Colonic mucosa (tissue), 4 donors: Measurements from ENCODE around the gene IFI27L2. TPM values are rescaled to one million over a fixed set of nuclear protein-coding genes. Genes with fewer than 3 reads are reported as not detected.

Experiments
- DNase-seq: peaks from one replicate; pipeline ENCODE4 v3.0.0-alpha.2; 2020
- H3K27ac ChIP-seq: fragments of 200-600 bp; one replicate; pipeline ENCODE4 v1.8.0; 2021
- H3K27me3 ChIP-seq: fragments of 200-600 bp; one replicate; pipeline ENCODE4 v1.8.0; 2021
- H3K36me3 ChIP-seq: fragments of 200-600 bp; one replicate; pipeline ENCODE4 v1.8.0; 2021
- H3K4me1 ChIP-seq: fragments of 200-600 bp; one replicate; pipeline ENCODE4 v1.8.0; 2021; ENCODE audit warnings: mild to moderate bottlenecking
- H3K4me3 ChIP-seq: fragments of 200-600 bp; one replicate; pipeline ENCODE4 v1.8.0; 2021
- H3K9ac ChIP-seq, 2 donors: one replicate each; pipeline ENCODE4 v1.7.0; 2013; ENCODE audit warnings: control low read depth in 2 of 2, low read depth in 2 of 2, low read length in 2 of 2
- H3K9me3 ChIP-seq: fragments of 200-600 bp; one replicate; pipeline ENCODE4 v1.8.0; 2021
- intact Hi-C: fragments of 100-400 bp; cut with DNase I; formaldehyde crosslinking; loops from one replicate; pipeline ENCODE4 v1.14.1; 2022
- total RNA-seq, 2 donors: library from RNA; stranded (reverse); fragmentation: NEBNext Ultra II Directional in 1 of 2; extraction: Animal tissue kit (Norgen Biotek cat#: 25700) in 1 of 2; gene quantifications; one replicate each; pipeline ENCODE4 v1.2.1, GENCODE V29; 2021
- TF ChIP-seq, protein P1 (sequence below): fragments of 200-600 bp; IDR thresholded peaks from one replicate; pipeline ENCODE4 v1.8.0; 2022; ENCODE audit warnings: antibody characterized with exemption, mild to moderate bottlenecking
- donor health status: healthy.
- donor health status: DM: no; HTN: no; CAD: no.
- donor health status: DM: no; HTN: no; CAD: no.

IFI27L2 gene
- total RNA-seq, 2 donors from 2014 or later = 27.6 to 51.4 TPM

DNA sequence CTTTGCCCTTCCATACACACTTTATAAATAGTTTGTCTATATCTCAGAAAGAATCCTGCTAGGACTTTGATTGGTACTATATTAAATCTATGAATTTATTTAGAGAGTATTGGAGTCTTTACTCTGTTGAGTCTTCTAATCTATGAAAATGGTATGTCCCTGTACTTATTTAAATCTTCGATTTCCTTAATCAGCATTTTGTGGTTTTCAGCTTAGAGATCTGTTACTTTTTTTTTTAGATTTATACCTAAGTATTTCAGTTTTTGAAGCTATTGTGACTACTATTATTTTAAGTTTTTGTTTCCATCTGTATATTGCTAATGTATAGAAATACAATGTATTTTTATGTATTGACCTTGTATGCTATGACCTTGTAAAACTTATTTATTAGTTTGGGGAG, 13.4 kb upstream of the IFI27L2 start:
- TF ChIP-seq, protein P1, sequence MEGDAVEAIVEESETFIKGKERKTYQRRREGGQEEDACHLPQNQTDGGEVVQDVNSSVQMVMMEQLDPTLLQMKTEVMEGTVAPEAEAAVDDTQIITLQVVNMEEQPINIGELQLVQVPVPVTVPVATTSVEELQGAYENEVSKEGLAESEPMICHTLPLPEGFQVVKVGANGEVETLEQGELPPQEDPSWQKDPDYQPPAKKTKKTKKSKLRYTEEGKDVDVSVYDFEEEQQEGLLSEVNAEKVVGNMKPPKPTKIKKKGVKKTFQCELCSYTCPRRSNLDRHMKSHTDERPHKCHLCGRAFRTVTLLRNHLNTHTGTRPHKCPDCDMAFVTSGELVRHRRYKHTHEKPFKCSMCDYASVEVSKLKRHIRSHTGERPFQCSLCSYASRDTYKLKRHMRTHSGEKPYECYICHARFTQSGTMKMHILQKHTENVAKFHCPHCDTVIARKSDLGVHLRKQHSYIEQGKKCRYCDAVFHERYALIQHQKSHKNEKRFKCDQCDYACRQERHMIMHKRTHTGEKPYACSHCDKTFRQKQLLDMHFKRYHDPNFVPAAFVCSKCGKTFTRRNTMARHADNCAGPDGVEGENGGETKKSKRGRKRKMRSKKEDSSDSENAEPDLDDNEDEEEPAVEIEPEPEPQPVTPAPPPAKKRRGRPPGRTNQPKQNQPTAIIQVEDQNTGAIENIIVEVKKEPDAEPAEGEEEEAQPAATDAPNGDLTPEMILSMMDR = no peak
- intact Hi-C loops = no loop called here
- no peak for DNase-seq

DNA sequence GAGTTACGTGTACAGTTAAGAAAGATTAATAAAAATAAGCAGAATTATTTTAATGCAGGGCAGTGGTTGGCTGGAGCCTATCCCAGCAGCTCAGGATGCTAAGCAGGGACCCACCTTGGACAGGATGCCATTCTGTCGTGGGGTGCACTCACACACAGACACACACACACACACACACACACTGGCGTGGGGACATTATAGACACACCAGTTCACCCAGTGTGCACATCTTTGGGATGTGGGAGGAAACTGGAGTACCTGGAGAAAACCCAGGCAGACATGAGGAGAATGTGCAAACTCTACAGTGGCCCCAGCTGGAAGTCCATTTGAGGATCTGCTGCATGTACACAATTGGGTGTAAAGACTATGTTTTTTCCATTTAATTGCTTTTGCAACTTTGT, 12.8 kb upstream of the IFI27L2 start:
- H3K9me3 ChIP-seq = no peaks in the 10 kb centered on the region
- H3K36me3 ChIP-seq = no peaks in the 10 kb centered on the region
- TF ChIP-seq, protein P1 = no peak
- DNase-seq = no peak
- intact Hi-C loops = no loop called here
- no peaks in the 10 kb centered on the region for H3K4me1 ChIP-seq
- no peak overlapping the region for H3K4me3 ChIP-seq
- H3K27ac ChIP-seq = no peak overlapping the region
- H3K9ac ChIP-seq = no peak overlapping the region
- H3K27me3 ChIP-seq = no peaks in the 10 kb centered on the region

More for the DNA sequence above, 13.4 kb upstream of the IFI27L2 start:
- Histone ChIP-seq H3K9me3 (no peaks in the 10 kb centered on the region), H3K36me3 (no peaks in the 10 kb centered on the region), H3K4me3 (no peak overlapping the region), H3K27ac (no peak overlapping the region), H3K9ac (no peak overlapping the region), H3K4me1 (no peaks in the 10 kb centered on the region), H3K27me3 (no peaks in the 10 kb centered on the region)

DNA sequence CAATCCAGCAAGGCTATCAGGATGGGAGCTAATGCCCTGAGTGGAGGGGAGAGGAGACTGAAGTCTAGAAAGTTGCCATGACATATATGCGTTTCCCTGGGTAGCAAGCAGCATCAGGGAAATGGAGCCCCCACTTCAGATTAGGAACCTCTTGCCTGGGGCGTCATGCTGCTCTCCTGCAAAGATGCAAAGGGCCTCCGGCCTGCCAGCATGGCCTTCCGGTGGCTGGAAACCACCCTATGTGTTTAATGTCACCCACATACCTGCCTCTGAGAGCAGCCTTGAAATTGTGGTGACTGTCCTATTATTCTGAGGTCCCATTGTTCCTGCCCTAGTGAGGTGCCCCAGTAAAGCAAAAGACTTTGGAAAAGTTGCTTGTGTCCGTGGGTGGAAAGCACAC, 10.0 kb upstream of the IFI27L2 start:
- H3K27ac ChIP-seq = no peak overlapping the region
- no peak for DNase-seq
- no peaks in the 10 kb centered on the region for H3K9me3 ChIP-seq
- no peaks in the 10 kb centered on the region for H3K27me3 ChIP-seq
- no peak overlapping the region for H3K4me3 ChIP-seq
- no peaks in the 10 kb centered on the region for H3K36me3 ChIP-seq
- H3K4me1 ChIP-seq = no peaks in the 10 kb centered on the region
- intact Hi-C loops = loop anchor here (2.0 to 5.0 kb wide), 2 partner anchors 38 to 103 kb away; no protein-coding TSS in a partner anchor
- TF ChIP-seq, protein P1 = no peak
- H3K9ac ChIP-seq = no peak overlapping the region

DNA sequence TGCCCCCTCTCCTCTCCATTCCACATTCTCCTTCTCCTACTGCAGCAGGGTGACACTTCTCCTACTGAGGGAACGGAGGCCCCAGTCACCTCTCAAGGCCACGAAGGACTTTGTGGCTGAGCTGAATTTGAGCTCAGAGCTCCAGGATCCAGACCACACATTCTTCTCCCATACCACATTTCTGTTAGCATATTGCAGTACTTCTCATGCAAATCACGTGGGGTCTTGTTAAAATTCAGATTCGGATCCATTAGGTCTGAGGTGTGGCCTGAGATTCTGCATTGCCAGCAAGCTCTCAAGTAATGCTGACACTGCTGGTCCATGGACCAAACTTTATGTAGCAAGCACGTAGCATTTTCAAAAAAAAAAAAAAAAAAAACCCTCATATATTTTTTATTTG, 9.6 kb upstream of the IFI27L2 start:
- H3K27ac ChIP-seq = no peak overlapping the region
- no peak overlapping the region for H3K9ac ChIP-seq
- H3K4me3 ChIP-seq = no peak overlapping the region
- DNase-seq = no peak
- intact Hi-C loops = loop anchor here (2.0 to 5.0 kb wide), 2 partner anchors 38 to 102 kb away; no protein-coding TSS in a partner anchor
- H3K9me3 ChIP-seq = no peaks in the 10 kb centered on the region
- TF ChIP-seq, protein P1 = no peak
- no peaks in the 10 kb centered on the region for H3K4me1 ChIP-seq
- no peaks in the 10 kb centered on the region for H3K27me3 ChIP-seq
- H3K36me3 ChIP-seq = no peaks in the 10 kb centered on the region

DNA sequence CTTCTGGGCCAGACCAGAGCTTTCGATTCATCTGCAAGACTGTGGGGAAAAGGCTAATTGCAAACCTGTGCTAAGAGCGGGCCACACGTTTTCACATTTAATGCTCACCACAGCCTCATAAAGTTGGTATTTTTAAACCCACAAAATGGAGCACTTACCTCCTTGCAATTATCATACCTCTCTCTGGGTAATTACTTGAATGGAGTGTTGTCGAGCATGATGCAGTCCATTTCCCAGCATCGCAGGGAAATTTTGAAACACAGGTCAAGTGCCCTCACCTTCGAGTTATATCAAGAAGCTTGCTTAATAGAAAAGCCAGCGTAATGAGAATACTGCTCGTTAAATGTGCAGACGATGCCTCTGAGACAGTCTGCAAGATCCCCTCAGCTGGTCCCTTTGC, 8.8 kb upstream of the IFI27L2 start:
- TF ChIP-seq, protein P1 = no peak
- no peaks in the 10 kb centered on the region for H3K4me1 ChIP-seq
- no peak overlapping the region for H3K27ac ChIP-seq
- no peaks in the 10 kb centered on the region for H3K27me3 ChIP-seq
- H3K4me3 ChIP-seq = no peak overlapping the region
- H3K9me3 ChIP-seq = no peaks in the 10 kb centered on the region
- intact Hi-C loops = loop anchor here (2.0 to 5.0 kb wide), 2 partner anchors 39 to 101 kb away; no protein-coding TSS in a partner anchor
- no peak overlapping the region for H3K9ac ChIP-seq
- no peak for DNase-seq
- H3K36me3 ChIP-seq = no peaks in the 10 kb centered on the region
